ENCODE measurements around the gene EWSR1. TPM values are rescaled to one million over a fixed set of nuclear protein-coding genes. Genes with fewer than 3 reads are reported as not detected.

The EWSR1 gene
- total and polyA plus RNA-seq, 2 donors (not counting 1 experiment from before 2014, with no cell fraction given): 281 to 295 TPM

DNA sequence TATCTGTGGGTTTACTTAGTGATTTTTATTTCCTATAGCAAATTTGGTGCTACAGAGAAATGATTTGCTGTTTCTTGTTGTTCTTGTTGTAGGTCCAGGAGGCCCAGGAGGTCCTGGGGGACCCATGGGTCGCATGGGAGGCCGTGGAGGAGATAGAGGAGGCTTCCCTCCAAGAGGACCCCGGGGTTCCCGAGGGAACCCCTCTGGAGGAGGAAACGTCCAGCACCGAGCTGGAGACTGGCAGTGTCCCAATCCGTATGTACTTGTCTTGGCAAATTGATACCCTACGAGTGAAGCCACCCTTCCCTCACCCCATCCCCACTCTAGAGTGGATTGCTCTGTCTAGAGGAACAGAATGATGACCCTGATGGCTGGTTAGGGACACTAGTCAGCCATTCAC is 30.6 kb downstream of the EWSR1 start:
- Mint-ChIP-seq H3K27ac (no peak overlapping the region), H3K9me3 (ENCODE audit: insufficient read depth) (no peaks in the 10 kb centered on the region), H3K27me3 (no peaks in the 10 kb centered on the region), H3K4me1 (peaks cover 2% of the 10 kb centered on the region), H3K4me3 (no peak overlapping the region)
- Histone ChIP-seq H3K9me3 (ENCODE audit: control extremely low read depth in 1 of 3, control insufficient read depth in 2 of 3, insufficient read depth in 1 of 3, low read length in 2 of 3) (no peaks in the 10 kb centered on the region), H4K20me1 (ENCODE audit: control insufficient read depth, insufficient read depth, low read length, poor library complexity, severe bottlenecking) (peaks cover 44% of the 10 kb centered on the region), H3K27me3 (replicated peaks in 1 of 4; ENCODE audit: control extremely low read depth in 1 of 4, control insufficient read depth in 3 of 4, insufficient read depth in 4 of 4, low read length in 3 of 4) (no peaks in the 10 kb centered on the region), H3K4me2 (replicated peaks; ENCODE audit: low read depth, low read length, poor library complexity, severe bottlenecking) (no peak overlapping the region), H3K4me1 (ENCODE audit: control insufficient read depth in 2 of 2, insufficient read depth in 2 of 2, low read length in 2 of 2) (no peaks in the 10 kb centered on the region), H3K4me3 (ENCODE audit: control extremely low read depth in 1 of 5, extremely low read depth in 1 of 5, insufficient read depth in 1 of 5, low read depth in 2 of 5, low read length in 4 of 5) (no peak overlapping the region), H3K79me2 (ENCODE audit: control insufficient read depth, insufficient read depth, low read length) (no peaks in the 10 kb centered on the region), H3K36me3 (replicated peaks in 1 of 2; ENCODE audit: control extremely low read depth in 1 of 2, control insufficient read depth in 1 of 2, extremely low read depth in 1 of 2, insufficient read depth in 2 of 2, low read length in 1 of 2) (peaks cover 9 to 64% of the 10 kb centered on the region in 2 experiments), H3K9ac (ENCODE audit: low read length) (no peak overlapping the region), H2AFZ (ENCODE audit: insufficient read depth, low read depth, low read length, poor library complexity, severe bottlenecking) (no peak overlapping the region), H3K27ac (ENCODE audit: low read length in 2 of 2) (no peak overlapping the region)
- ChIA-PET CTCF (no interaction called here), POLR2A (no interaction called here)
- no peak for ATAC-seq (ENCODE audit: low read depth)
- no peak for TF ChIP-seq EZH2 (IDR thresholded peaks at IDR 0.05; ENCODE audit: borderline replicate concordance, insufficient read depth, low read depth, low read length, poor library complexity, severe bottlenecking)
- TF ChIP-seq, protein P1, sequence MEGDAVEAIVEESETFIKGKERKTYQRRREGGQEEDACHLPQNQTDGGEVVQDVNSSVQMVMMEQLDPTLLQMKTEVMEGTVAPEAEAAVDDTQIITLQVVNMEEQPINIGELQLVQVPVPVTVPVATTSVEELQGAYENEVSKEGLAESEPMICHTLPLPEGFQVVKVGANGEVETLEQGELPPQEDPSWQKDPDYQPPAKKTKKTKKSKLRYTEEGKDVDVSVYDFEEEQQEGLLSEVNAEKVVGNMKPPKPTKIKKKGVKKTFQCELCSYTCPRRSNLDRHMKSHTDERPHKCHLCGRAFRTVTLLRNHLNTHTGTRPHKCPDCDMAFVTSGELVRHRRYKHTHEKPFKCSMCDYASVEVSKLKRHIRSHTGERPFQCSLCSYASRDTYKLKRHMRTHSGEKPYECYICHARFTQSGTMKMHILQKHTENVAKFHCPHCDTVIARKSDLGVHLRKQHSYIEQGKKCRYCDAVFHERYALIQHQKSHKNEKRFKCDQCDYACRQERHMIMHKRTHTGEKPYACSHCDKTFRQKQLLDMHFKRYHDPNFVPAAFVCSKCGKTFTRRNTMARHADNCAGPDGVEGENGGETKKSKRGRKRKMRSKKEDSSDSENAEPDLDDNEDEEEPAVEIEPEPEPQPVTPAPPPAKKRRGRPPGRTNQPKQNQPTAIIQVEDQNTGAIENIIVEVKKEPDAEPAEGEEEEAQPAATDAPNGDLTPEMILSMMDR (IDR thresholded peaks at IDR 0.05): no peak
- 85% methylated on average over 5 of the region's 8 CpGs for WGBS (ENCODE audit: insufficient coverage)
- DNase-seq: no peak
- intact Hi-C loops (cut with micrococcal nuclease): no loop called here

DNA sequence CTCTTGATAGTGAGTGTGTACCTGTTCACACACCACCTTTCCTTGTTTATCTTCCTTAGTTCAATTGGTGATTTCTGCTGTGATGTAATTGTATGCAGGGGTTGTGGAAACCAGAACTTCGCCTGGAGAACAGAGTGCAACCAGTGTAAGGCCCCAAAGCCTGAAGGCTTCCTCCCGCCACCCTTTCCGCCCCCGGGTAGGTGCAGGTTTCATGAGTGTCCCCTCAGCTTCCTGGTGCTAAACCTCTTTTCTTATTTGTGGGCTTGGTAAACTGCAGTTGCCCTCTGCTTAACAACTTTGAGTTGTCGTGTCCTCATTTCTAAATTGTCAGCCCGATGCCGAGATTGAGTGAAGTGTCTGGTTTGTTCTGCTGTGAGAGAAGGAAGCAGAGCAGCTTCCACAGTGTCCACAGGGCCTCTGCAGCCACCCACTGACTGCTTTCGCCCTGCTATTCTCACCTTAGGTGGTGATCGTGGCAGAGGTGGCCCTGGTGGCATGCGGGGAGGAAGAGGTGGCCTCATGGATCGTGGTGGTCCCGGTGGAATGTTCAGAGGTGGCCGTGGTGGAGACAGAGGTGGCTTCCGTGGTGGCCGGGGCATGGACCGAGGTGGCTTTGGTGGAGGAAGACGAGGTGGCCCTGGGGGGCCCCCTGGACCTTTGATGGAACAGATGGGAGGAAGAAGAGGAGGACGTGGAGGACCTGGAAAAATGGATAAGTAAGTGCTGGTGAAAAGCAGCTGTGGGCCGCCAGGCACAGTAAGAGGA is 31.2 kb downstream of the EWSR1 start:
- intact Hi-C loops (cut with micrococcal nuclease): no loop called here
- 92% methylated on average over 11 of the region's 19 CpGs for WGBS (ENCODE audit: insufficient coverage)
- Mint-ChIP-seq H3K4me3 (no peak overlapping the region), H3K27ac (no peak overlapping the region), H3K4me1 (peaks cover 5% of the 10 kb centered on the region), H3K9me3 (ENCODE audit: insufficient read depth) (no peaks in the 10 kb centered on the region), H3K27me3 (peaks cover 2% of the 10 kb centered on the region)
- peaks cover 9 to 58% of the 10 kb centered on the region in 2 experiments for H3K36me3 ChIP-seq (replicated peaks in 1 of 2; ENCODE audit: control extremely low read depth in 1 of 2, control insufficient read depth in 1 of 2, extremely low read depth in 1 of 2, insufficient read depth in 2 of 2, low read length in 1 of 2)
- H4K20me1 ChIP-seq (ENCODE audit: control insufficient read depth, insufficient read depth, low read length, poor library complexity, severe bottlenecking): peaks cover 44% of the 10 kb centered on the region
- POLR2A ChIA-PET: no interaction called here
- H3K9me3 ChIP-seq (ENCODE audit: control extremely low read depth in 1 of 3, control insufficient read depth in 2 of 3, insufficient read depth in 1 of 3, low read length in 2 of 3): no peaks in the 10 kb centered on the region
- no peak overlapping the region for H3K4me3 ChIP-seq (ENCODE audit: control extremely low read depth in 1 of 5, extremely low read depth in 1 of 5, insufficient read depth in 1 of 5, low read depth in 2 of 5, low read length in 4 of 5)
- no peak overlapping the region for H3K4me2 ChIP-seq (replicated peaks; ENCODE audit: low read depth, low read length, poor library complexity, severe bottlenecking)
- H3K4me1 ChIP-seq (ENCODE audit: control insufficient read depth in 2 of 2, insufficient read depth in 2 of 2, low read length in 2 of 2): no peaks in the 10 kb centered on the region
- TF ChIP-seq, protein P1 (IDR thresholded peaks at IDR 0.05): no peak
- no peak for TF ChIP-seq EZH2 (IDR thresholded peaks at IDR 0.05; ENCODE audit: borderline replicate concordance, insufficient read depth, low read depth, low read length, poor library complexity, severe bottlenecking)
- DNase-seq: no peak
- no peak for ATAC-seq (ENCODE audit: low read depth)
- CTCF ChIA-PET: no interaction called here
- H3K9ac ChIP-seq (ENCODE audit: low read length): no peak overlapping the region
- H3K27me3 ChIP-seq (replicated peaks in 1 of 4; ENCODE audit: control extremely low read depth in 1 of 4, control insufficient read depth in 3 of 4, insufficient read depth in 4 of 4, low read length in 3 of 4): no peaks in the 10 kb centered on the region
- no peak overlapping the region for H3K27ac ChIP-seq (ENCODE audit: low read length in 2 of 2)
- H3K79me2 ChIP-seq (ENCODE audit: control insufficient read depth, insufficient read depth, low read length): no peaks in the 10 kb centered on the region
- H2AFZ ChIP-seq (ENCODE audit: insufficient read depth, low read depth, low read length, poor library complexity, severe bottlenecking): no peak overlapping the region

All from B cell (primary cell).